ENCODE data around the gene ADIG.

ADIG gene

GRCh38 chr20:38601216-38602184, 20.5 kb downstream of the ADIG start, which contains the start of gene ARHGAP40:
Gene ARHGAP40, plus strand, starts transcription at chr20:38601809.
- DNase-seq (ENCODE audit: low read depth in 3 of 3) = peak in 2 of 3 donors; percentile 11 to 20

GRCh38 chr20:38602185-38602581, 21.2 kb downstream of the ADIG start:
- DNase-seq (ENCODE audit: low read depth in 3 of 3) = no peak

DNA sequence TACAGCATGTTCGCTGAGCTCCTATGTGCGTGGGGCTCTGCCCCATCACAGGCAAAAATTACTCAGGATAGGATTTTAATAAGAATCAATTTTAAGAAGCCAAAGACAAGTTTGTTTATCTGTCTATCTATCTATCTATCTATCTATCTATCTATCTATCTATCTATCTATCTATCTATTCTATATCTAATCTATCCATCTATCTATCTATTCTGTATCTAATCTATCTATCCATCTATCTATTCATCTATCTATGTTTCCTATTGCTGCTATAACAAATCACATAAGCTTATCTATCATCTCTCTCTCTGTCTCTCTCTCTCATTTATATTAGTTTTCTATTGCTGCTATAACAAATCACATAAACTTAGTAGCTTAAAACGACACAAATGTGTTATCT, 22.3 kb downstream of the ADIG start:
- DNase-seq (ENCODE audit: low read depth in 3 of 3) = no peak

DNA sequence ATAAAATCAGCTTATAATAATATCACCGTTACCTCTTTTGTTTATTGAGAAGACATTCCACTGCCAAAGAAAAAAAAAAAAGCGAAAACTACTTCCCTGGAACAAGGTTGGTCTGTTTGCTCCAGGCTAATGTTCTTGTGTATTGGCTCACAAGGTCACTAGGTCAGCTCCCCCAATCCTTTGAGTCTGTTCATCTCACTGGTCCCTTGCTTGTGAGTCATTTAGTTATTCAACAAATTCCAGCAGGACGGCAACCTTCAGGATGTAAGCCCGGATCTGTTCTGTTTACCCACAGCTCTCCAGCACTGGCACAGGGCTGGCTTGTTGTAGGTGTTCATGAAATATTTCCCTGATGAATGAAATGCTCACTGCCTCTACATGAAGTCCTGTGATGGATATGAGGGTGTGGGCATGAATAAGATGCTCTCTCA, 23.9 kb downstream of the ADIG start:
- no peak for DNase-seq (ENCODE audit: low read depth in 3 of 3)

- no peak for DNase-seq (ENCODE audit: low read depth in 3 of 3)
These were observed 26.4 kb downstream of the ADIG start for GRCh38 chr20:38607351-38607750.

DNA sequence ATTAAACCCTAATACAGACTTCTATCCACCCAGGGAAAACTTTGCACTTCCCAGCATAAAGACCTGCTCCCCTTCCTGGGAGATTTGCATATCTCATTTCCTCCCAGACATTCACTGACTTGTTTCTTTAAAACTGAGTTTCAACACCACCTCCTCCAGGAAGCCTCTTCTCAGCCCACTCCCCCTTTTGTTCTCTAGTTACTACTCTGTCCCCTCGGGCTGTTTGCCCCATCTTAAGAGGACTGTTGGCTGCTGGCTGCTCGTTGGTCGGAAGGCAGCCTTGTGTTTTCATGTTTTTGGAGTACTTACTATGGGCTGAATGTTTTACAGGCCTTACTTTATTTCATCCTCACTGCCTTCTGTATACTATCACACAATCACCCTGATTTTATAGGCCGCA, 27.2 kb downstream of the ADIG start:
- DNase-seq (ENCODE audit: low read depth in 3 of 3) = no peak

DNA sequence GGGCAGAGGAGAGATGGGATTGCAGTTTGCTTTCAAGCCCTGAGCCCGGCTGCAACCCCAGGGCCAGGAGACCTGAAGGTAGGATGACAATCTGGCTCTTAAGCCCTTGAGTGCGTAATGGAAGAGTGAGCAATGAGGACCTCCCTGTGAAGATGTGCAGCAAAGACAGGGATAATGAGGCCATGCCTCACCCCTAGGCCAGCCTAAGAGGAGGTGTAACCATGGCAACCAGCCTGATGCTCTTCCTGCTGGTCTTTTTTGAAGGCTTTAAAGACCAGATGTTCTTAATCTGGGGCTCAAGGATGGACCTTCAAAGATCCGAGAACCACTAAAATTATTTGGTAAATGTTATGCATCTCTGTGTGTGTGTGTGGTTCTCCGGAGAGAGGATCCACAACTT, 28.8 kb downstream of the ADIG start:
- no peak for DNase-seq (ENCODE audit: low read depth in 3 of 3)

DNA sequence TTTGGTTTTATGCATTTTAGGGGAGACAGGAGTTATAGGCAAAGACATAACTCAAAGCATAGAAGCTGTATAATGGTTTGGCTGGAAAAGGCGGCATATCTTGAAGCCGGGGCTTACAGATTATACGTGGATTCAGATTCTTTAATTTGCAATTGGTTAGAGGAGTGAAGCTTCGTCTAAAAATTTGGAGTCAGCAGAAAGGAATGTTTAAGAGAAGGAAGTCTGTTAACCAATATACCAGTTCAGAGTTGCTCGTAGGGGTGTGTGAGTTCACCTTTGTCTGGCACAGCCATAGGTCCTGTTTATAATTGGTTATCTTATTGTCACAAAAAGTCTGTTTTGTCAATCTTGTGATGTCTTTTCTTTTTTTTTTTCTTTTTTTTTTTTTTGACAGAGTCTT, 29.5 kb downstream of the ADIG start:
- no peak for DNase-seq (ENCODE audit: low read depth in 3 of 3)

GRCh38 chr20:38612751-38613515, 31.9 kb downstream of the ADIG start:
- no peak for DNase-seq (ENCODE audit: low read depth in 3 of 3)

- no peak for DNase-seq (ENCODE audit: low read depth in 3 of 3)
These were observed 34.3 kb downstream of the ADIG start for GRCh38 chr20:38615283-38615682.

DNA sequence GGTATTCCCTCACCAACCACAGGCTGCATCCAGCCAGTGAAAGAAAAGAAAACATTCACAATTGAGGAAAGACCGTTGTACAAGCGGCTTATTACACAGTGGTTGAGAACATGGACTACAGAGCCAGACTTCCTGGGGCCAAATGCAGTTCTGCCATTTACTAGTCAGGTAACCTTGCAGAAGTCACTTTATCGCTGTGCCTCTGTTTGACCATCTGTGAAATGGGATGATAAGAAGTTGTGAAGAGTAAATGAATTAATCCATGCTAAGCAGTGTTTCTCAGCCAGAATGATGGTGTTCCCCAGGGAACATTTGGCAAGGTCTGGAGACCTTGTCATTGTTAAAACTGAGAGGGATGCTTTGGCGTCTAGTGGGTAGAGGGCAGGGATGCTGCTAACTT, 35.5 kb downstream of the ADIG start:
- DNase-seq (ENCODE audit: low read depth in 3 of 3) = no peak

- DNase-seq (ENCODE audit: low read depth in 3 of 3) = no peak
These were observed 36.2 kb downstream of the ADIG start for GRCh38 chr20:38617011-38617829.

GRCh38 chr20:38617830-38618196, 36.8 kb downstream of the ADIG start:
- DNase-seq (ENCODE audit: low read depth in 3 of 3) = no peak

GRCh38 chr20:38620441-38620840, 39.4 kb downstream of the ADIG start:
- DNase-seq (ENCODE audit: low read depth in 3 of 3) = no peak

DNA sequence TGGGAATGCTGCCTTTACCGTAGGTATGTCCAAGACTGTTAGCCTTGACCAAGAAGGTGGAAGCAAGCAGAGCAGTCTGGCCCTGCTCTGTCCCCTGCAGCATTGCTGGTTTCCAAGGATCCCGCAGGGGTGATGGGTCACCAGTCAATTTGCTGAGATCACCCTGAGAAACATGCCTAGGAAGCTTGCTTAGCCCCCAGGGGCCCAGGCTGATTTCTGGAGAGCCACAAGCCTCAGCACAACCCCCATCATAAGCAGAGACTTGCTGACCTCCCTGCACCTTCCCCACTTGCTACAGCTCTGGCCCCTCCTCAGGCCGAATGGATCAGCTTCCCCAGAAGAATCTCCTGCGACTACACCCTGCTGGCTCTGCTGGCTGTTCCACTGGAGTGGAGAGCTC, 42.1 kb downstream of the ADIG start:
- DNase-seq (ENCODE audit: low read depth in 3 of 3) = no peak

DNA sequence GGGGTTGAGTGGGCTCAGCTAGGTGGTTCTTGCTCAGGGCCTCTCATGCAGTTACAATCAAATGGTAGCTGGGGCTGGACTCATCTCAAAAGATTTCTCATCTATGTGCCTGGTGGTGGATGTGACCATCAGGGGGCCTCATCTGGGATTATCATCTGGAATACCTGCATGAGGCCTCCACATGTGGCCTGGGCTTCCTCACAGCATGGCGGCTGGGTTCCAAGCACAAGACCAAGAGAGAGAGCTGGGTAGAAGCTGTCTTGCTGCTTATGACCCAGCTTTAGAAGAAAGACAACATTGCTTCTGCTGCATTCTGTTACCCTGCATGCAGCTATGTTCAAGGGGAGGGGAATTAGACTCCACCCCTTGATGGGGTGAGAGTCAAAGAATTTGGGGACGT, 43.1 kb downstream of the ADIG start:
- DNase-seq (ENCODE audit: low read depth in 3 of 3) = no peak

- no peak for DNase-seq (ENCODE audit: low read depth in 3 of 3)
These were observed 44.9 kb downstream of the ADIG start for GRCh38 chr20:38625896-38626295.

- DNase-seq (ENCODE audit: low read depth in 3 of 3) = no peak
These were observed 46.1 kb downstream of the ADIG start for GRCh38 chr20:38626921-38627659.

- no peak for DNase-seq (ENCODE audit: low read depth in 3 of 3)
These were observed 47.8 kb downstream of the ADIG start for GRCh38 chr20:38628580-38629470.

GRCh38 chr20:38629979-38630378, 49.0 kb downstream of the ADIG start:
- no peak for DNase-seq (ENCODE audit: low read depth in 3 of 3)

Measured in stimulated activated CD4-positive, alpha-beta T cell treated with anti-CD3 and anti-CD28 coated beads, TNF-alpha, amount 100 ng/mL, for 48 hours (primary cell).